ENCODE data around the gene AKAP7. TPM values are rescaled to one million over a fixed set of nuclear protein-coding genes. Genes with fewer than 3 reads are reported as not detected.

The AKAP7 gene
- total RNA-seq, 2 donors from 2014 or later: 15.3 to 60.1 TPM

GRCh38 chr6:131164506-131164905 lies 29.2 kb downstream of the AKAP7 start:
- no peak overlapping the region for H3K27ac ChIP-seq

DNA sequence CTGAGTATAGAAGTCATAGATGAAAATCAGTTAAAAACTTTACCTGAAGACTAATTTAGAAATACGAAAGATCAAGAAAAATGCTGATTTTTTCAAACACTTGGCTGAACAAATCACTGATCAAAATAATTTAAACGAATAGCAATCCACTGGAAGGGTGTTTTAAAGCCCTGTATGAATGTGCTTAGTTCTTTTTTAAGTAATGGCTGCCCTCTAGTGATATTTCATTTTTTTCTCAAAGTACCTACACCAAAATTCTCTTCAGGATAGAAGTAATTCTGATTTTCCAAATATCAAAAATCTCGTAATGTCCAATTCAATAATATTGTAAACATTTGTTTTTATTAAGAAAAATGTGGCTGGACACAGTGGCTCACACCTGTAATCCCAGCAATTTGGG lies 32.5 kb downstream of the AKAP7 start:
- no peaks in the 10 kb centered on the region for H3K36me3 ChIP-seq
- H3K27ac ChIP-seq: no peak overlapping the region
- H3K27me3 ChIP-seq: no peaks in the 10 kb centered on the region
- no peak for TF ChIP-seq CTCF (IDR thresholded peaks at IDR 0.05)
- H3K9me3 ChIP-seq: no peaks in the 10 kb centered on the region
- no peaks in the 10 kb centered on the region for H3K4me1 ChIP-seq
- no peak overlapping the region for H3K4me3 ChIP-seq
- no peak overlapping the region for H3K9ac ChIP-seq (ENCODE audit: low read depth in 2 of 2, low read length in 2 of 2)
- no peak for DNase-seq
- intact Hi-C loops (cut with DNase I): no loop called here

More at GRCh38 chr6:131164506-131164905, 29.2 kb downstream of the AKAP7 start:
- TF ChIP-seq CTCF (IDR thresholded peaks at IDR 0.05): no peak
- H3K9me3 ChIP-seq: no peaks in the 10 kb centered on the region
- no peaks in the 10 kb centered on the region for H3K4me1 ChIP-seq
- no peaks in the 10 kb centered on the region for H3K36me3 ChIP-seq
- intact Hi-C loops (cut with DNase I): no loop called here
- H3K27me3 ChIP-seq: no peaks in the 10 kb centered on the region
- DNase-seq: no peak
- H3K4me3 ChIP-seq: no peak overlapping the region
- H3K9ac ChIP-seq (ENCODE audit: low read depth in 2 of 2, low read length in 2 of 2): no peak overlapping the region

DNA sequence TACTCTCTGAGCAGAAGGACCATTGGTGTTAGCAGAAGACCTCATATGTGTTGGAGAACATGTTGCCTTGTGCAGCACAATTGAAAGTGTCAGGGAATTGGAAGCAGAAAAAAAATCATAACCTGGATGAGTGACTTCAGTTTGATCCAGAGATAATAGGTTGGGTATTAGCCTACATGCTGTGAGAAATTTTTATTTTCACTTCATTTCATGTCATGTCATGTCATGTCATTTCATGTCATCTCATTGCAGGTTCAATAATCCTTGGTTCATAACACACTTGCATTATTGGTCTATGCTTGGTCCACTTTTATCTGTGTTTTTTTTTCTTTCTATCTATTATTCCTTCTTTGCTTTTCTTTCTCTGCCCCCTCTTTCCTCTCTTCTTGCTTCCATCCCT lies 34.3 kb downstream of the AKAP7 start:
- DNase-seq: no peak
- Histone ChIP-seq H3K9me3 (no peaks in the 10 kb centered on the region), H3K27me3 (no peaks in the 10 kb centered on the region), H3K9ac (ENCODE audit: low read depth in 2 of 2, low read length in 2 of 2) (no peak overlapping the region), H3K36me3 (no peaks in the 10 kb centered on the region), H3K27ac (no peak overlapping the region), H3K4me3 (no peak overlapping the region), H3K4me1 (no peaks in the 10 kb centered on the region)
- intact Hi-C loops (cut with DNase I): no loop called here
- TF ChIP-seq CTCF (IDR thresholded peaks at IDR 0.05): no peak

DNA sequence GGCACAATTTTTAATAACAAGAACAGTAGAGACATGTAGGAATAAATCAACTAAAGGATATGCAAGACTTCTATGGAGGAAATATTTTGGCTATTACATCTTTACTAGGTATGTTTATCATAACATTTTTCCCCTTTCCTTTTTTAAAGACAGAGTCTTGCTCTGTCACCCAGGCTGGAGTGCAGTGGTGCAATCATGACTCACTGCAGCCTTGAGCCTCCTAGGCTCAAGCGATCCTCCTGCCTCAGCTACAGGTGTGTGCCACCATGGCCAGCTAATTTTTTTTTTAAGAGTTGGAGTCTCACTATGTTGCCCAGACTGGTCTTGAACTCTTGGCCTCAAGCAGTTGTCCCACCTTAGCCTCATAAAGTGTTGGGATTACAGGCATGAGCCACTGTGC lies 37.0 kb downstream of the AKAP7 start:
- no peak overlapping the region for H3K4me3 ChIP-seq
- H3K9ac ChIP-seq (ENCODE audit: low read depth in 2 of 2, low read length in 2 of 2): no peak overlapping the region
- H3K27ac ChIP-seq: no peak overlapping the region
- no peaks in the 10 kb centered on the region for H3K9me3 ChIP-seq
- H3K36me3 ChIP-seq: no peaks in the 10 kb centered on the region
- intact Hi-C loops (cut with DNase I): no loop called here
- no peak for TF ChIP-seq CTCF (IDR thresholded peaks at IDR 0.05)
- H3K27me3 ChIP-seq: no peaks in the 10 kb centered on the region
- H3K4me1 ChIP-seq: no peaks in the 10 kb centered on the region
- DNase-seq: no peak

- TF ChIP-seq CTCF (IDR thresholded peaks at IDR 0.05): no peak
Measured at GRCh38 chr6:131173680-131174079, 38.4 kb downstream of the AKAP7 start.

DNA sequence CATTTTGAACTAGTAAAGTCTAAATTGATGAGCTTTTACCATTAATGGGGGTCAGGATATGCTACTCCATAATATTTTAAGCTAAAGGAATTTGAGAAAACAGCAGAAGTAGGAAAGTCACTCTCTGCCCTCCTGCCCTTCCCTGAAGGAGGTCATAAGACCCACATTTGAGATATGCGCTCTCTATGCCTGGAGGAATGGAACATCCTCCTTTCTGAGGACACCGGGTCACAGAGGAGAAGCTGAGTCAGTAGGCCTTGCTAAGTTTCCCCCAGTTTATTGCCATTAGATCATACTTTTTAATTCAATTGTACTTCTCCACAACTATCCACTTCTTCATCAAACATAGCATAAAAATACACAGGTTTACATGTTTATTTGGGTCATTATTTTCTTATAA lies 40.3 kb downstream of the AKAP7 start:
- Histone ChIP-seq H3K9ac (ENCODE audit: low read depth in 2 of 2, low read length in 2 of 2) (no peak overlapping the region), H3K4me3 (no peak overlapping the region), H3K36me3 (no peaks in the 10 kb centered on the region), H3K27me3 (no peaks in the 10 kb centered on the region), H3K27ac (no peak overlapping the region), H3K9me3 (no peaks in the 10 kb centered on the region), H3K4me1 (no peaks in the 10 kb centered on the region)
- intact Hi-C loops (cut with DNase I): no loop called here
- TF ChIP-seq CTCF (IDR thresholded peaks at IDR 0.05): no peak
- no peak for DNase-seq

More at GRCh38 chr6:131173680-131174079, 38.4 kb downstream of the AKAP7 start:
- no peak overlapping the region for H3K4me3 ChIP-seq
- no peaks in the 10 kb centered on the region for H3K36me3 ChIP-seq
- intact Hi-C loops (cut with DNase I): no loop called here
- H3K9me3 ChIP-seq: no peaks in the 10 kb centered on the region
- DNase-seq: no peak
- no peak overlapping the region for H3K9ac ChIP-seq (ENCODE audit: low read depth in 2 of 2, low read length in 2 of 2)
- H3K27ac ChIP-seq: no peak overlapping the region
- H3K27me3 ChIP-seq: no peaks in the 10 kb centered on the region
- H3K4me1 ChIP-seq: no peaks in the 10 kb centered on the region
